ENCODE measurements around the gene MLLT10.

DNA sequence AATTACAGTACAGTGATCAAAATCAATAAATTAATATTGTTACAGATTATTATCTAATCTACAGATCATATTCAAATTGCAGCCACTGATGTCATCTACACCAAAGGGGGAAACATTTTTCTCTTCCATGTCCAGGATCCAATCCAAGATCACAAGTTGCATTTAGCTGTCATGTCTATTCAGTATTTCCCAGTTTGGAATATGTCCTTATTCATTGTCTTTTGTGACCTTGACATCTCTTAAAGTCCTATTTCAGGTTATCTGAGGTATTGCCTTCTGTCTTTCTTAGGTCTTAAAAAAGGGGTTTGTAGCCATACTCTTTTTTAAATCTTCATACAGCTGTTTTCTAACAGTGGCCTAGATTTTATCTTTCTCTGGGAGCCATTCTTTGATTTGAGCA, 93.3 kb downstream of the MLLT10 start:
- TF ChIP-seq ZNF274 (IDR thresholded peaks at IDR 0.05; ENCODE audit: low read depth, low read length) (no peak), YY1 (IDR thresholded peaks at IDR 0.05; ENCODE audit: insufficient read depth, insufficient read length) (no peak)

Measured in NT2/D1 (cell line).